GM18511 (cell line): ENCODE results near the gene VPS8.
"Not testable (repeated sequence)": the region's sequence is repeated elsewhere in the genome, so short reads cannot be mapped to it uniquely, and the experiment has no call there.

Source experiments
- ATAC-seq: cut with Tn5 transposase; IDR thresholded peaks from one replicate; pipeline ENCODE4 v1.9.1; 2021; ENCODE audit warnings: mild to moderate bottlenecking, moderate library complexity; ENCODE audit not compliant: unreplicated experiment

The VPS8 gene

DNA sequence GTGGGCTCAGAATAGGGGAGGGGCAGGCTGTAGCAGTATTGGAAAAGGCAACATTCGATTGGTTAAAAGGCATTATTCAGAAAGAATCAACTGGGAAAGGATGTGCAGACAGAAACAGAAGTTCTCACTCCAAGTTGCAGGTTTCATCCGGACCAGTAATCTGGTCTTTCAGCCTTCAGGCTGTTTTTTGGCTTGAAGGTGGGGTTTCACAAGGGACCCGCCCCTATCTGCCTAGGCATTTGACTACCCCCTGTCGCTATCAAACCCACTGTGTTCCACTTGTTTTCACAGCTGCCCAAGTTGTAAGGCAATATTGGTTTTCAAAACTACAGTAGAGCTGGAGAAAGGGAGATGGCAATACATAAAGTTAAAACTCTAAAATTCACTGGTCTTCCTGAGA is 96.9 kb downstream of the VPS8 start:
- no peak for ATAC-seq

DNA sequence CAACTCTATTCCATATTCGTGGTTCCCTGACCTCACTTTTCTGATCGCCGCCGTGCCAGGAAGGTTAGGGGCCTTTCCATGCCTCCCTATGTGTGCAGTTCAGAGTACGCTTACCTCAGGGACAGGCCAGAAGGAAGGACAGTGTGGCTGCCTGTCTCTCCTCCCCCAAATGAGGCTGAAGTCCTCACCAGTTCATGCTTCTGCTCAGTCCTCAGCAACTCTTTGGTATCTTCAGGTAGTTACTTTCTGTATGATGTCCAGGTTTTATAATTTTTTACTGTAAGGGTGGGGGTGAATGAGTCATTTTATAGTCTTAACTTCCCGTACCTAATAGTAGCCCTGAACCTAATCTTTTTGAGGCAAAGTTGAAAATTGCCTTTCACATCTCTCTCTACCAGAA is 98.7 kb downstream of the VPS8 start:
- no peak for ATAC-seq

DNA sequence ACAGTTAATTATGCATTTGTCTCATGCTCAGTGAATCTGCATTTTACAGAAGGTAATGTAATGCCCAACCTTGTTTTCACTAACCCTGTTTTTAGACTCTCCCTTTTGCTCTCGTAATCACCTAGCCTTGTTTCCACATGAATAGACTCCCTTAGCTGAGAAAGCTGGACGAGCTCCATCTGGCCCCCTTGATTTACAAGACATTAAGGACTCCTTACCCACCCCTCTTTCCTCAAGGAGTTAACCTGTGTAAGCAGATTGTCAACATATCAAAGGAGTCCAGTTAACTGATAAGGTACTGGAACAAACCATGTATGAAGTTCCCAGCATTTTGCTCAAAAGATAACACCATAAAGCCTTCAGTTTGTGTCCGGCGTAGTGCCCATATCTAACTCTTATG is 99.6 kb downstream of the VPS8 start:
- ATAC-seq, result no peak

DNA sequence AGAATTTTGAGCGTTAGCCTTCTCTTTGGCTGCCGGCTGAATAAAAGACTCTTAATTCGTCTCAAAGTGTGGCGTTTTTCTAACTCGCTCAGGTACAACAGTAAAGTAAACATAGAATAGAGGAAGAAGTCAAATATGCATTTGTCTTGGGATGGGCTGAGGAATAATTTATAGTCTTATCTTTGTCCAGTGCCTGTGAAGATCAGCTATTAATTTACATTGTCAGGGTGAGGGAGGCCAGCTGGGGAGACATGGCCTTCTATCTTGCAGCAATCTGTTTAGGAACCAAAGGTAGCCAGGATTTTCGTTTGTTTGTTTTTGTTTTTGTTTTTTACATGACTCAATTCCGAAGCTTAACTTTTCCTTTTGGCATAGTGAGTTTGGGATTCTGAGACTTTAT is 100.2 kb downstream of the VPS8 start:
- no peak for ATAC-seq

DNA sequence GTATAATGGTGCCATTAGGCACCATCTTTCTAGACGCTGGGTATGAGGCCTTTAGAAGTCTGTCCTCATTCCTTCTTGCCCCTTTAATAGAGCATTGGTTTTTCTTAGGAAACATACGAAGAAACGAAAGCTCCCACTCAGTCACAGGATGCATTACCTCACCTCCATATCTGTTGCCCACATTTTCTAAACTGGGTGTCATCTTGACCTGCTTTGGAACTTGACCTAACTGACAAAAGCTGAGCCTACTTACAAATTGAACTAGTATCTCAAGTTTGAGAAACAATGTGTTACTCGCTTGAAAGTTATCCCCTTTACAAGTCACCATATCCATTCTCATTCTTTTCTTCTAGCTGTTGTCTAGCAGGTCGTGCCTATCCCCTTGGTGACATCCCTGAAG is 102.7 kb downstream of the VPS8 start:
- no peak for ATAC-seq

DNA sequence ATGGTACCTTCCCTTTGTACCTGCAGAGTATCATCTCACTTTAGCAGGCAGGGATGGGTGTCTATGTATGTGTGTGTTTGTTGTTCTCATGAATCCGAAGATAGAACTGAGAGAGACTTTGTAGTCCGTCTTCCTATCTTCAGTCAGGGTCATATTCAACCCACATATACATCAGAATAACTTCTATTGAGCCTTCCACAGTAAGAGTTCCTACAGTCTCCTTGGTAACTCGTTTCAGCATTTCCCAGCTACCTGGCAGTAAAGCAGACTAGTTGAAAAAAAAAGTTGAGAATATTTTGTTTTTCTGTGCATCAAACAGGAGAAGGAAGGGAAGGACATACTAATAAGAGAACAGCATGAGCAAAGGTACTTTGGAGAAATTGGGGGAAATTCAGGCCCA is 106.8 kb downstream of the VPS8 start:
- ATAC-seq, result no peak

DNA sequence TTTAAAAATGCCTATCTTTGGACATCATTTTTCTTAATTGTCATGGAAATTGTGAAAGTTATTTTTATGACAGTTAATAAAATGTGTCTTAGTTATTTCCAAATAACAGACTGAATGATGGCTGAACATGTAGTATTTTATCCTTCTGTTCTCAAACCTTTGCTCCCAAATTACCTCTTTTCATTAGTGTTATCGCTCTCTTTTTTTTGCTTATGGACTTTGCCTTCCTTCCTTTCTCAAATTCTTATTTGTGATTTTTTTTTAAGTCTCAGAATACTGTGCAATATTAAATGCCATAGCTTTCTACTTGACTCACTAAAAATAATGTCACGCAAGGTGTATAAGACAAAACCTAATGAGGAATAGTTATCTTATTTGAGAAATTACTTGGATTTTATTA is 107.7 kb downstream of the VPS8 start:
- no peak for ATAC-seq

DNA sequence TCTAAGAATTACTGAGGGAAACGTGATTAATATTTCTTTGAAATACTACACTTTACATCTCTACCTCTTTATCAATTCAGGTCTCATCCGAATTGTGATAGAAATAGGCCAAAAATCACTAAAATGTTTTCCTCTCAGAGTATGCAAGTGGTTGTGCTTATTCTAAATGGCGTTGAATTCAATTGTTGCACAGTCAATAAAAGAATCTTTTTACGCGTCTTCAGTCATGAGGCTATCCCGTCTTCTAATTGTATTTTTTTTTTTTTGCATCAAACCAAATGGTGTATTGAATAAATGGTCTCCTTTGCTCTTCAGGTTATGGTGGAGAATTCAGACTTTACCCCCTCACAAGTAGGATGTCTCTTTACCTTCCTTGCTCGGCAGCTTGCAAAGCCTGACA is 112.6 kb downstream of the VPS8 start:
- no peak for ATAC-seq

DNA sequence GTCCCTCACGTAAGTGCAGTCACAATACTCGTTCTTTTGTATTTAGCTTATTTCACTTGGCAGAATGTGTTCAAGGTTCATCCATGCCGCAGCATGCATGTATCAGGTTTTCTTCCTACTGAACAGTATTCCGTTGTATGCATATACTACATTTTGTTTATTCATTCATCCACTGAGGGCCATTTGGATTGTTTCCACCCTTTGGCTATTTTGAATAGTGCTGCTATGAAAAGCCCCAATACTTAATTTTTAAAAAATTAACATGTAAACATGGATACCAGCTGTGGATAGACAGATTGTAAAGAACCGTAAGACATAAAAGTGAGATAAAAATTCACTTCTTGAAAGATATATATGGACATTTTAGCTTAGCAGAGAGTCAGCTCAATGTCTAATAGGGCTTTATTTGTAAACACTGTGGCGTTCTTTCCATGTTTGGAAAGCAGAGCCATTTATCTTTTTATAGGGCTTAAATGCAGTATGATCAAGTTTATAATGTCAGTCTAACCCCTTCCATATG is 115.9 kb downstream of the VPS8 start:
- ATAC-seq, result no peak

DNA sequence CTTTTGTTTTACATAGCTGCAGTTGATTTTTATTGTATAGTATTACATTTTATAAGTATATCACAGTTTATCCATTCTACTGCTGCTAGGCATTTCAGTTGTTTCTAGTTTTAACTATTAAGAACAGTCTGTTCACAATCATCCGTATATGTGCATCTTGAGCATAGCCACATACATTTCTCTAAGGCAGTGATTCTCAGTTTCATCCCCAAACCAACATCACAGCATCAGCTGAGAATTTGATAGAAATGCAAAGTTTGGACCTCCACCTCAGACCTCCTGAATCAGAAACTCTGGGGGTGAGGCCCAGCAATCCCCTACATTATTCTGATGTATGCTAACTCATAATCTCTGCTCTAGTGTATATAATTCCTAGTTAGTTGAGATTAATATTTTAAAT is 120.8 kb downstream of the VPS8 start:
- ATAC-seq, result no peak

DNA sequence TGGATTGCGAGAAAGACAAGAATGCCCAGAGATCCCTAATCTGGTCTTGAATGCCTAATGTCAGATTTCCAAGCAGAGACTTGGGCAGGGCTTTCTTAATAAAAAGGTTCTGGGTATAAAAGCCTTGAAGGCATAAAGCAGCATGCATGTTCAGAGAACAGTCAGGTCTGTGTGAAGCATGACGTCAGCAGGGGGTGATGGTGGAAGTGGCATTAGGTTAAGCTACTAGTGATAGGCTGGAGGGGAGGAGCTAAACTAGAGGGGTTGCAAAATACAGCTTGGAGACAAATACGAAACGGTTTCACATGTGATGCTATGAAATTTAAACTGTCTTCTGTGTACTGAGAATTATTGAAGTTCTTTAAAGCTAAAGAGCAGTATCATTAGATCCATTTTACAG is 125.6 kb downstream of the VPS8 start:
- ATAC-seq, result no peak

DNA sequence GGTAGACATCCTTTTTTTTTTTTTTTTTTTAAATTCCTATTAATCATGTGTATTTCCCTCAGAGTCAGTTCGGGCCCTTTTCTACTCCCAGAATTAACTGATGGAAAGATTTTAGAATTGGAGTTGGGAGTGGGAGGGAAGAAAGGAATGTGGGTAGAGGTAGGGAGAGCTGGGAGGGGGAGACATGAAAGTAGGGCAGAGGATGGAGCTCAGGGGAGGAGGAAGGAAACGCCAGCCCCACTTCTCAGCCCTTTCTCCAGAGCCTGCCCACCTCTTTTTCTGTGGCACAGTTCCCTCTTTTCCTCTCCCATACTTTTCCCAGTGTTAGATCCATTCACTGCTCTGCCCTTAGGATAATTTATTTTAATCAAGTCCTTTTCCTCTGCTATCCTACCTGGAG is 129.4 kb downstream of the VPS8 start:
- no peak for ATAC-seq

DNA sequence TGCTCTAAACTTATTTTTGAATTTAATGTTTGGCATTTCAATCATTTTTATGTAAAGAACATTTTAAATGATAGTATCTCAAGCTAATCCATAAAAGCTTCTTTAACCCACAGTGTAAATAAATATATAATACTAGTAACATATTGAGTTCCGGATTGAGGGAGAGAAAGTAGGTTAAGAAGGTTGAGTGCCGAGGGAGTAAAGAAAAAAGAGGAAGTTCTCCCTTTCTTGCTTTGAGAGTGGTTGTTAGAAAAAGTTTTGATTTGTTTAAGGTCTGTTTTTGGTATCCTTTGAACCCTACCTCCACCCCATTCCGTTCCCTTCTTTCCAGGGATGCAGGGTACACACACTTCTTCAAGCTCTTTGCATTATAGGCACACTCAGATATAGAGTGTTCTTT is 130.8 kb downstream of the VPS8 start:
- no peak for ATAC-seq

DNA sequence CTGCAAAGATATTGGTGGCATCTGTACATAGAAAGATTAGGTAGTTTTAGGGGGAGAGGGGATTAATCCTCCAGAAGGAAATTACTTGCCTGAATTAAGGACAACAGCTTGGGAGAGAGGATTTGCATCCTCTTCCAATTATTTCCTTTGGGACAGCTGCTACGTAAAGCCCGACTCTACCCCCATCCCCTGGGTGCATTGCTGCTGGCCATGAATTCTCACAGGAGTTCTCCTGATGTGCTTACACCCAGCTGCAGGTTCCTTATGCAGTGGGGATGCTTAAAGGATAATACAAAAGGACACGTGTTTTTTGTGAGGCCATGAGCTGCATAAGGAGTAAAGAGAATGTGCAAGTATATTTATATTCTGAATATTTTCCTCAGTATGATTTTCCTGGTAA is 132.3 kb downstream of the VPS8 start:
- no peak for ATAC-seq

DNA sequence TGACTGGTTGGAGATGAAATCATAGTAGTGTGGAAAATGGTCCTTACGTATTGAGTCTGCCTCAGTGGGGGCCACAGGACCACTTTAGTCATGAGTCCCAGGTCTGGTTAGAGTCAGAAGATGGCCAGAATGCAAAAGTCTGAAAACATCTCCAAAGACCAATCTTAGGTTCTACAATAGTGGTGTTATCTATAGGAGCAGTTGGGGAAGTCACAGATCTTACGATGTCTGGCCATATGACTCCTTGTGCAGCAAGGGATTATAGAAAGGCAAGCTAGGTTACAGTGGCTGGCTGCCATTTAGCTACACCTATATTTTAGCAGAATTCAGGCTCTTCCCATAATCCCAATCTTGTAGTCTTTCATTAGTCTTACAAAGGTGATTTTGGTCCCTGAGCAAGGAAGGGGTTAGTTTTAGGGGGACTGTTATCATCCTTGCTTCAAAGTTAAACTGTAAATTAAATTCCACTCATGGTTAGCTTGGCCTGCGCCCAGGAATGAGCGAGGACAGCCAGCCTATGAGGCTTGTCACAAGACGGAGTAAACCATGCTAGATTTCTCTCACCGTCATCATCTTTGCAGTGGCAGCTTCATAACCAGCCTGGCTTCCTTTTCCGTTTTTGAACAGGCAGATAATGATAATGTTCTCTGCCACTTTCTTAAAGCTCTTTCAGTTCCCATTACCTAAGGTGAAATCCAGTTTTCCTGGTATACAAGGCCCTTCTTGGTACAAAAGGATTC is 134.1 kb downstream of the VPS8 start:
- ATAC-seq, result no peak

DNA sequence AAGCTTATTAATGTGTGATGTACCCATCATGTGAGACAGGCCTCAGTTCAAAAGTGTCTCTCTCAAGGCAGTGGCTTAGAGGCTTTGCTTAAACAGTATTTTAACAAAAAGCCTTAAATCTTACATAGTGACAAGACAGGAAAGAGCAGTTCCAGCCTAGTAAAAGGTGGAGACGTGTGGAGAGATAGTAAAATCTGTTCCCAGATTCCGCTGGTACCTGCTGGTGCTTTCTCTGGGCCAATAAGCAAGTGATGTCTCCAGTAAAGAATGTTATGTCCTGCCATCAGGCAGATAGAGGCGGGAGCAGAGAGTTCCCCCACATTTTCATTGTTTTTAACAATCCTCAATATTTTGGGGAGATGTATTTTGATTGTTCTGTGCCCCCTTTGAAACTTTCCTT is 135.0 kb downstream of the VPS8 start:
- no peak for ATAC-seq

DNA sequence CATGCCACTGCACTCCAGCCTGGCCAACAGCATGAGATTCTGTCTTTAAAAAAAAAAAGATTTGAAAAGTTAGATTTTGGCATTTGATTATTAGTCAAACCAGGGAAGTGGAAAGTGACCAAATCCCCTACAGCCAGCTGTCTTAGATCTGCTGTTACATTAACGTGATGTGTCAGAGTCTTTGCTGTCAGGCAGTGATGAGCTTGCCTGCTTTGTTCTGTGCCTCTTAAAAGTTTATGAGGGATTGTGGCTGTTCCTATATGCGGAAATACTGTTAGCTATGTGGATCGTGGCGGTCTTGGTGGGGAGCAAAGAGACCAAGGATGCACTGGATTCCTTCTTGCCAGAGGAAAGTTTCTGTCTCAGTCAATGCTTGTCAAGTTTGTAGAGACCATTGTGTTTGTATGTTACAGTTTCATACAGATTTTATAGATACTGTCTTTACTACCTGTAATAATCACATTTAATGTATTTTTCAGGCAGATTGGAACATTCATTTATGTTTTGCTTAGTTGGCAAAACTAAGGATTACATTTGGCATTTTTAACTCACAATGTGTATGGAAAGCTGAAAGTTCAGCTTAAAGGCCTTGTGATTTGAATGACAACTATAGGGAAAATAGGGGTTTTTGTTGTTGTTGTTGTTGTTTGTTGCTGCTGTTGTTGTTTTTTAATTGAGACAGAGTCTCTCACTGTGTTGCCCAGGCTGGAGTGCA is 137.4 kb downstream of the VPS8 start:
- ATAC-seq, result no peak

DNA sequence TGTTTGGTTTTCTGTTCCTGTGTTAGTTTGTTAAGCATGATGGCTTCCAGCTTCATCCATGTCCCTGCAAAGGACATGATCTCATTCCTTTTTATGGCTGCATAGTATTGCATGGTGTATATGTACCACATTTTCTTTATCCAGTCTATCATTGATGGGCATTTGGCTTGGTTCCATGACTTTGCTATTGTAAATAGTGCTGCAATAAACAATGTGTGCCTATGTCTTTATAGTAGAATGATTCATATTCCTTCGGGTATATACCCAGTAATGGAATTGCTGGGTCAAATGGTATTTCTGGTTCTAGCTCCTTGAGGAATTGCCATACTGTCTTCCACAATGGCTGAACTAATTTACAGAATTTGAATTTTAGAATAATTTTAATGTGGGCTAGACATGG is 138.8 kb downstream of the VPS8 start:
- not testable (repeated sequence) for ATAC-seq

DNA sequence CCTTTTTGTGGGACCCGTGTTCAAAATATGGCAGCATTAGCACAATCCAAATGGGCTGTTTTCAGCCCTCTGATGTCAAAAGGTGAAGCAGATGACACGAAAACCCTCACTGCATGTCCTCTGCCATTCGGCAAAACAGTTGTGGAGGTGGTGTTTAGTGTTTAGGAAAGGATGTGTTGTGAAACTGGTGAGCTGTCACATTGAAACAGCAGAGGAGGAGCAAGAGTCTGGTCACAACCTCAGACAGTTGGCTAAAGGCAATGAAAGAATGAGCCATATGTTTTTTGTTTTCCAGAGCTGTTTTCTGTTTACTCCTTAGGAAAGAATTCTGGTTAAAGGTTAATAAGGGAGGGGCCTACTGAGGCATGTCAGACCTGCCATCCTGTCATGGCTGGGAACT is 140.7 kb downstream of the VPS8 start:
- no peak for ATAC-seq

DNA sequence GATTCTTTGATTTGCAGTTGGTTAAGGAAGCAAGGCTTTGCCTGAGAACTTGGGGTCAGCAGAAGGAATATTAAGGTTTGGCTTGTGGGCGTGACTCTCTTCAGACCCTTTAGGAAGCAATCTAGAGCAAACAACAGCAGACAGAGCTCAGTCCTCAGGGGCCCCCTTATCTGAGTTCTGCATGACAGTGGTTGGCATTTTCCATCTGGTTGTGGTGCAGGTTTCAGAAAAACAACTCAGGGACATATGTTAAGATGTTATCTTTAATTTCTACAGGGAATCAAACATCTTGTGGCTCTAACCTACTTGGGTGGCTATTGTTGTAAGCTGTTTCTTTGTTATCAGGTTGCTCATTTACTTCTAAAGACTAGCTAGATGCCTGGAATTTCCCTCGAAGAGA is 141.4 kb downstream of the VPS8 start:
- no peak for ATAC-seq

DNA sequence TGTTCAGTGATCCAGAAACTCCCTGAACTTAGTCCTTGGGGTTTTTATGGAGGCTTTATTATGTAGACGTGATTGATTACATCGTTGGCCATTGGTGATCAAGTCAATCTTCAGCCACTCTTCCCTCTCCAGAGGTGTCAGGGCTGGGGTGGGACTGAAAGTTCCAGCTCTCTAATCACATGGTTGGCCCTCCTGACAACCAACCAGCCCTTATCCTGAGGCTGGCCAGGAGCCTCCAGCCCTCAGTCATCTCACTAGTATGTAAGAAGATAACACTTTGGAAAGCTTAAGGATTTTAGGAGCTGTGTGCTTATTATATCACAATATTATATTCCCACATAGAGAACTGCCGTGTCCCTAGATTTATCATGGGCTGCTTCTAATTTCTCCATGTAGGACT is 142.3 kb downstream of the VPS8 start:
- ATAC-seq, result no peak

DNA sequence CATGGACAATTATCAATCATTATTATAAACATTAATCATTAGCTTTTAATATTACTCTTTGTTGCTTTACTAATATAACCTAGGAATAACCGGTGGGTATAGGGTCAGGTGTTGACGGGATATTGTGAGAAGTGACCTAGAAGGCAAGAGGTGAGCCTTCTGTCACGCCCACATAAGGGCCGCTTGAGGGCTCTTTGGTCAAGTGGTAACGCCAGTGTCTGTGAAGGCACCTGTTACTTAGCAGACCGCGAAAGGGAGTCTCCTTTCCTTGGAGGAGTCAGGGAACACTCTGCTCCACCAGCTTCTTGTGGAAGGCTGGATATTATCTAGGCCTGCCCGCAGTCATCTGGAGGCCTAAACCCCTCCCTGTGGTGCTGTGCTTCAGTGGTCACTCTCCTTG is 142.9 kb downstream of the VPS8 start:
- ATAC-seq, result not testable (repeated sequence)
